Measurements from ENCODE around the gene IL5. TPM values are rescaled to one million over a fixed set of nuclear protein-coding genes. Genes with fewer than 3 reads are reported as not detected.

IL5 gene
- total RNA-seq, result not detected in 2 replicates

GRCh38 chr5:132543472-132544201 lies at the start of gene IL5:
TSS of gene IL5 (minus strand) at chr5:132543522. CDS start at chr5:132543478, 44 bp downstream.

GRCh38 chr5:132556763-132557477 lies 13.6 kb upstream of the IL5 start, which contains the start of gene RAD50:
TSS of gene RAD50 (plus strand) at chr5:132556977. CDS start at chr5:132557325, 348 bp downstream.

Other genes starting within 250 kb of the IL5 start
- gene SLC22A4, start 249.1 kb downstream of the IL5 start, total RNA-seq, result under 0.01 and 2.9 TPM in 2 replicates
- gene SLC22A5, start 173.8 kb downstream of the IL5 start, total RNA-seq, result 7.7 and 12.5 TPM in 2 replicates
- gene IRF1, start 52.7 kb downstream of the IL5 start, total RNA-seq, result 3.6 and 12.8 TPM in 2 replicates
- gene RAD50, start 13.5 kb upstream of the IL5 start, total RNA-seq, result 19.8 and 31.8 TPM in 2 replicates
- gene IL13, start 114.7 kb upstream of the IL5 start, total RNA-seq, result not detected in 2 replicates
- gene IL4, start 130.5 kb upstream of the IL5 start, total RNA-seq, result not detected in 2 replicates
- 5.1 and 6.0 TPM in 2 replicates for gene KIF3A, start 194.0 kb upstream of the IL5 start, total RNA-seq
- under 0.01 and 0.48 TPM in 2 replicates for gene CCNI2, start 203.9 kb upstream of the IL5 start, total RNA-seq
- gene SEPTIN8, start 233.7 kb upstream of the IL5 start, total RNA-seq, result 21.3 and 40.7 TPM in 2 replicates

All from tracheal epithelial cell (primary cell).